CD4-positive, alpha-beta T cell treated with Interleukin-15 for 4 hours (primary cell): ENCODE measurements around the gene GMNN.

Experiments used
- DNase-seq: peaks from one replicate; pipeline ENCODE4 v3.0.0-alpha.2; 2020; ENCODE audit warnings: low spot score

GMNN gene

GRCh38 chr6:24807584-24807983, 32.8 kb downstream of the GMNN start:
- DNase-seq = no peak

GRCh38 chr6:24809728-24810127, 35.0 kb downstream of the GMNN start:
- DNase-seq = no peak

- no peak for DNase-seq
These were observed 43.6 kb downstream of the GMNN start for GRCh38 chr6:24818346-24818745.

- no peak for DNase-seq
These were observed 47.2 kb downstream of the GMNN start for GRCh38 chr6:24821860-24822444.

- no peak for DNase-seq
These were observed 48.0 kb downstream of the GMNN start for GRCh38 chr6:24822696-24823095.

GRCh38 chr6:24823185-24823584, 48.4 kb downstream of the GMNN start:
- no peak for DNase-seq

GRCh38 chr6:24824142-24824938, 49.6 kb downstream of the GMNN start:
- no peak for DNase-seq

GRCh38 chr6:24825130-24825630, 50.4 kb downstream of the GMNN start:
- DNase-seq = no peak

- no peak for DNase-seq
These were observed 52.4 kb downstream of the GMNN start for GRCh38 chr6:24827162-24827561.

- no peak for DNase-seq
These were observed 53.2 kb downstream of the GMNN start for GRCh38 chr6:24827970-24828369.

- DNase-seq = no peak
These were observed 54.9 kb downstream of the GMNN start for GRCh38 chr6:24829657-24830056.

- no peak for DNase-seq
These were observed 57.3 kb downstream of the GMNN start for GRCh38 chr6:24831771-24832716.

GRCh38 chr6:24832794-24833193, 58.1 kb downstream of the GMNN start:
- DNase-seq = no peak

GRCh38 chr6:24833711-24834386, 59.1 kb downstream of the GMNN start:
- DNase-seq = no peak
